Measurements from ENCODE around the gene KIAA0040. TPM values are rescaled to one million over a fixed set of nuclear protein-coding genes. Genes with fewer than 3 reads are reported as not detected.
A peak's percentile ranks its signal among the peaks of the same experiment; 100 is the strongest.

KIAA0040 gene
- total RNA-seq, 1 experiment from 2014 or later: 0.31 TPM

GRCh38 chr1:175171036-175171913 is 21.3 kb downstream of the KIAA0040 start:
- no TSS peak for BruUV-seq (replicated peaks)
- H3K4me1 ChIP-seq (ENCODE audit: control insufficient read depth, insufficient read depth, low read length): no peaks in the 10 kb centered on the region
- no peak overlapping the region for H3K27ac ChIP-seq (ENCODE audit: low read length)
- ChIA-PET CTCF (no interaction called here), POLR2A (no interaction called here)
- DNase-seq (ENCODE audit: low read depth, low spot score): no peak
- no peaks in the 10 kb centered on the region for H3K36me3 ChIP-seq (ENCODE audit: control insufficient read depth, insufficient read depth, low read length)
- in situ Hi-C loops (cut with HindIII; ENCODE audit: low pct_unique_long_range_greater_than_20kb, low sequenced_read_pairs): no loop called here
- no peak overlapping the region for H3K4me3 ChIP-seq (ENCODE audit: low read depth in 2 of 2, low read length in 2 of 2)
- intact Hi-C loops (cut with micrococcal nuclease; ENCODE audit: unreplicated experiment): no loop called here
- no peaks in the 10 kb centered on the region; the same call in 1 of the 2 replicates for H3K27me3 ChIP-seq (ENCODE audit: control insufficient read depth, insufficient read depth, low read length)
- no peak for ATAC-seq
- TF ChIP-seq POLR2AphosphoS5 (IDR thresholded peaks at IDR 0.05; ENCODE audit: low read depth, low read length): no peak
- TF ChIP-seq TCF7L2 (IDR thresholded peaks at IDR 0.05; ENCODE audit: low read depth, low read length): no peak
- TF ChIP-seq SIN3A (IDR thresholded peaks at IDR 0.05; ENCODE audit: borderline replicate concordance, insufficient read depth, low read depth, low read length): no peak
- TF ChIP-seq REST (IDR thresholded peaks at IDR 0.05; ENCODE audit: insufficient read depth in 1 of 2, low read depth in 2 of 2, low read length in 1 of 2): no peak
- TF ChIP-seq CTCF (IDR thresholded peaks at IDR 0.05): no peak
- H3K9me3 ChIP-seq (ENCODE audit: control insufficient read depth, insufficient read depth, low read depth, low read length): no peaks in the 10 kb centered on the region

DNA sequence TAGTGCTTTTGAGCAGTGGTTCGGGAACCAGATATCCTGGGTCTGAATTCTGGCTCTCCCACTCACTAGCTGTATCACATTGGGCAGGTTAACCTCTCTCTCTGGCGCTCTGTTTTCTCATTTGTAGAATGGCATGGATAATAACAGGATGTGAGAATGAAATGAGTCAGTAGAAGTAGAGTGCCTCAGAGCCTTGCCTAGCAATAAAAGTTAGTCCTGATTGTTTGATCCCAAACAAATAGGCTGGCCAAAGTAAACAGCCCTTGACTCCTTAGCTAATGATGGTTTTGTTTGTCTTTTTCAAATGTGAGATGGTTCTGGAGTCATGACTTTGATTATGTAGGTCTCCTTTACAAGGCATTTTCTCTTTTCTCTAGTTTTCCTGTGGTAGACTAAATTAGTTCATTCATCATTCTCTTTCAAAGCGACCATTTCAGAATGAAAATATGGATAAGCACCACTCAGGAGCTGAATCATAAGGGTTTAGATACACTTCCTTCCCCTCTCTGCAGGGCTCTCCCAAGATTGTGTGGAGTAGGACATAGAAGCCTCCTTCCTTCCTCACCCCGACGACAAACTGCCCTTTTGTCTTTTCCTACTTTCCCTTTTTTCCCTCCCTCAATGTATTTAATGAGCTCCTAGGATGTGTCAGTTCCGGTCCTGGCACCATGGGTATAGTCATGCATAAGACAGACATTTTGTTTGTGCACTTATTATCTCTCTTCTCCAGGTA is 23.1 kb downstream of the KIAA0040 start:
- Histone ChIP-seq H3K27me3 (ENCODE audit: control insufficient read depth, insufficient read depth, low read length) (no peaks in the 10 kb centered on the region; the same call in 1 of the 2 replicates), H3K4me3 (ENCODE audit: low read depth in 2 of 2, low read length in 2 of 2) (no peak overlapping the region), H3K4me1 (ENCODE audit: control insufficient read depth, insufficient read depth, low read length) (no peaks in the 10 kb centered on the region), H3K9me3 (ENCODE audit: control insufficient read depth, insufficient read depth, low read depth, low read length) (no peaks in the 10 kb centered on the region), H3K36me3 (ENCODE audit: control insufficient read depth, insufficient read depth, low read length) (no peaks in the 10 kb centered on the region), H3K27ac (ENCODE audit: low read length) (no peak overlapping the region)
- in situ Hi-C loops (cut with HindIII; ENCODE audit: low pct_unique_long_range_greater_than_20kb, low sequenced_read_pairs): no loop called here
- intact Hi-C loops (cut with micrococcal nuclease; ENCODE audit: unreplicated experiment): no loop called here
- DNase-seq (ENCODE audit: low read depth, low spot score): no peak
- TF ChIP-seq SIN3A (IDR thresholded peaks at IDR 0.05; ENCODE audit: borderline replicate concordance, insufficient read depth, low read depth, low read length): no peak
- no peak for TF ChIP-seq TCF7L2 (IDR thresholded peaks at IDR 0.05; ENCODE audit: low read depth, low read length)
- TF ChIP-seq POLR2AphosphoS5 (IDR thresholded peaks at IDR 0.05; ENCODE audit: low read depth, low read length): no peak
- TF ChIP-seq REST (IDR thresholded peaks at IDR 0.05; ENCODE audit: insufficient read depth in 1 of 2, low read depth in 2 of 2, low read length in 1 of 2): no peak
- TF ChIP-seq CTCF (IDR thresholded peaks at IDR 0.05): no peak
- ChIA-PET POLR2A (no interaction called here), CTCF (no interaction called here)
- peak; percentile 91 for ATAC-seq
- no TSS peak for BruUV-seq (replicated peaks)

Data from Panc1 (cell line).